C4-2B (cell line): ENCODE results near the gene AP3S2.

Experiments
- CTCF ChIP-seq: fragments of 450-650 bp; conservative IDR thresholded peaks from 2 replicates; pipeline ENCODE4 v1.5.1; 2017; ENCODE audit warnings: mild to moderate bottlenecking
- ZFX ChIP-seq: fragments of 450-650 bp; IDR thresholded peaks from 2 replicates; pipeline ENCODE4 v1.6.1; 2017

GRCh38 chr15:89837830-89838178 lies 56.0 kb downstream of the AP3S2 start:
- TF ChIP-seq CTCF (no peak), ZFX (no peak)
